ENCODE data around the gene KRTAP9-3. TPM values are rescaled to one million over a fixed set of nuclear protein-coding genes. Genes with fewer than 3 reads are reported as not detected.

Gene KRTAP9-3
- total and polyA plus RNA-seq, 3 donors from 2014 or later, result not detected

DNA sequence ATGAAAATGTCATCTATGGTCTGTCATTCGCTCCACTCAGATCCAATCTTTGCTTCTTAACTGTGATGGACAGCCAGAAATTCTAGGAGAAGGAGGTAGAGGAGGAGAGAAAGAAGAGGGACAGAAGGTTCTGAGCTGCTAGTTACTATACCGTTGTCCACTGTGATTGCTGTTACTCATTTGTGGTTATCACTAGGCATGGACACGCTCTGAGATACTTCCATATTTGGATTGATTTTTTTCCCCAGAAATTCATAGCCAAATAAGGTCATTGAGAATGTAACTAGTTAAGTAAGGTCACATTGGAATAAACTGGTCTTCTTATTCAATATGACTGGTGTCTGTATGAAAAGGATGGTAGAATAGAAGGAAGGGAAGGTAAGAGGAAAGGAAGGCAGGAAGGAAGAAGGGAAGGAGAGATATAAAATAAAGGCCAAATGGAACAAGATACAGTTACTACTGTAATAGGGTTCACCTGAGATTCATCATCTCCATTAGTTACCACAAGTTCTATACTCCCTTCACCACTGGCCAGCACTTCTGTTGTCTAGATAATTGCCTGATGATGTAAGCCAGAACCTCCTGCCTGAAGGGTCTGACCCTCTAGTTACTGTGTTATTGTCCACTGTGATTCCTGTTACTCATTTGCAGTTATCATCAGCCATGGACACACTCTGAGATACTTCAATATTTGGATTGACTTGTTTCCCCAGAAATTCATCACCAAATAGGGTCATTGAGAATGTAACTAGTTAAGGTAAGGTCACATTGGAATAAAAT, 46.1 kb downstream of the KRTAP9-3 start:
- 78 to 92% methylated on average over 3 of the region's 3 CpGs for WGBS, 2 donors
- Histone ChIP-seq H3K27me3 (no peaks in the 10 kb centered on the region), H3K36me3 (ENCODE audit: low read depth, missing control alignments) (no peaks in the 10 kb centered on the region), H3K4me1 (no peaks in the 10 kb centered on the region), H3K4me3 (no peak overlapping the region), H3K27ac (no peak overlapping the region), H3K9me3 (no peaks in the 10 kb centered on the region)
- TF ChIP-seq POLR2A (IDR thresholded peaks at IDR 0.05), result no peak
- TF ChIP-seq, protein P1, sequence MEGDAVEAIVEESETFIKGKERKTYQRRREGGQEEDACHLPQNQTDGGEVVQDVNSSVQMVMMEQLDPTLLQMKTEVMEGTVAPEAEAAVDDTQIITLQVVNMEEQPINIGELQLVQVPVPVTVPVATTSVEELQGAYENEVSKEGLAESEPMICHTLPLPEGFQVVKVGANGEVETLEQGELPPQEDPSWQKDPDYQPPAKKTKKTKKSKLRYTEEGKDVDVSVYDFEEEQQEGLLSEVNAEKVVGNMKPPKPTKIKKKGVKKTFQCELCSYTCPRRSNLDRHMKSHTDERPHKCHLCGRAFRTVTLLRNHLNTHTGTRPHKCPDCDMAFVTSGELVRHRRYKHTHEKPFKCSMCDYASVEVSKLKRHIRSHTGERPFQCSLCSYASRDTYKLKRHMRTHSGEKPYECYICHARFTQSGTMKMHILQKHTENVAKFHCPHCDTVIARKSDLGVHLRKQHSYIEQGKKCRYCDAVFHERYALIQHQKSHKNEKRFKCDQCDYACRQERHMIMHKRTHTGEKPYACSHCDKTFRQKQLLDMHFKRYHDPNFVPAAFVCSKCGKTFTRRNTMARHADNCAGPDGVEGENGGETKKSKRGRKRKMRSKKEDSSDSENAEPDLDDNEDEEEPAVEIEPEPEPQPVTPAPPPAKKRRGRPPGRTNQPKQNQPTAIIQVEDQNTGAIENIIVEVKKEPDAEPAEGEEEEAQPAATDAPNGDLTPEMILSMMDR (IDR thresholded peaks at IDR 0.05), result no peak
- intact Hi-C loops (cut with DNase I; ENCODE audit: low total_unique reads), result no loop called here
- DNase-seq, result no peak

Small RNAs within 50 kb of the gene (small RNA-seq; reads per million reads assigned to genes)
- gene KRTAP4-17P (0 reads per million in 2 donors), gene KRTAP9-10P (0 reads per million in 2 donors)

Other genes with a start within 250 kb of the KRTAP9-3 start
Only the 30 nearest of the 42 such genes appear.
- not detected for gene KRTAP2-1, start 185.1 kb upstream of the KRTAP9-3 start, total RNA-seq
- not detected for gene KRTAP2-1, start 185.1 kb upstream of the KRTAP9-3 start, polyA plus RNA-seq (ENCODE audit: insufficient read depth, low read depth, low replicate concordance)
- gene KRTAP2-2, start 177.2 kb upstream of the KRTAP9-3 start, total RNA-seq, result not detected
- not detected for gene KRTAP2-2, start 177.2 kb upstream of the KRTAP9-3 start, polyA plus RNA-seq (ENCODE audit: insufficient read depth, low read depth, low replicate concordance)
- not detected for gene KRTAP2-3, start 172.3 kb upstream of the KRTAP9-3 start, total RNA-seq
- gene KRTAP2-3, start 172.3 kb upstream of the KRTAP9-3 start, polyA plus RNA-seq (ENCODE audit: insufficient read depth, low read depth, low replicate concordance), result not detected
- not detected for gene KRTAP2-4, start 166.6 kb upstream of the KRTAP9-3 start, total RNA-seq
- not detected for gene KRTAP2-4, start 166.6 kb upstream of the KRTAP9-3 start, polyA plus RNA-seq (ENCODE audit: insufficient read depth, low read depth, low replicate concordance)
- gene KRTAP4-7, start 148.3 kb upstream of the KRTAP9-3 start, total RNA-seq, result not detected
- gene KRTAP4-7, start 148.3 kb upstream of the KRTAP9-3 start, polyA plus RNA-seq (ENCODE audit: insufficient read depth, low read depth, low replicate concordance), result not detected
- gene KRTAP4-8, start 134.3 kb upstream of the KRTAP9-3 start, total RNA-seq, result not detected
- gene KRTAP4-8, start 134.3 kb upstream of the KRTAP9-3 start, polyA plus RNA-seq (ENCODE audit: insufficient read depth, low read depth, low replicate concordance), result not detected
- not detected for gene KRTAP4-16, start 130.2 kb upstream of the KRTAP9-3 start, total RNA-seq
- not detected for gene KRTAP4-16, start 130.2 kb upstream of the KRTAP9-3 start, polyA plus RNA-seq (ENCODE audit: insufficient read depth, low read depth, low replicate concordance)
- gene KRTAP4-9, start 127.1 kb upstream of the KRTAP9-3 start, total RNA-seq, result not detected
- not detected for gene KRTAP4-9, start 127.1 kb upstream of the KRTAP9-3 start, polyA plus RNA-seq (ENCODE audit: insufficient read depth, low read depth, low replicate concordance)
- not detected for gene KRTAP4-11, start 114.1 kb upstream of the KRTAP9-3 start, total RNA-seq
- gene KRTAP4-11, start 114.1 kb upstream of the KRTAP9-3 start, polyA plus RNA-seq (ENCODE audit: insufficient read depth, low read depth, low replicate concordance), result not detected
- not detected for gene KRTAP4-12, start 108.3 kb upstream of the KRTAP9-3 start, total RNA-seq
- gene KRTAP4-12, start 108.3 kb upstream of the KRTAP9-3 start, polyA plus RNA-seq (ENCODE audit: insufficient read depth, low read depth, low replicate concordance), result not detected
- not detected for gene KRTAP4-6, start 91.9 kb upstream of the KRTAP9-3 start, total RNA-seq
- gene KRTAP4-6, start 91.9 kb upstream of the KRTAP9-3 start, polyA plus RNA-seq (ENCODE audit: insufficient read depth, low read depth, low replicate concordance), result not detected
- gene KRTAP4-5, start 82.6 kb upstream of the KRTAP9-3 start, total RNA-seq, result not detected
- gene KRTAP4-5, start 82.6 kb upstream of the KRTAP9-3 start, polyA plus RNA-seq (ENCODE audit: insufficient read depth, low read depth, low replicate concordance), result not detected
- not detected for gene KRTAP4-4, start 71.7 kb upstream of the KRTAP9-3 start, total RNA-seq
- not detected for gene KRTAP4-4, start 71.7 kb upstream of the KRTAP9-3 start, polyA plus RNA-seq (ENCODE audit: insufficient read depth, low read depth, low replicate concordance)
- not detected for gene KRTAP4-3, start 64.2 kb upstream of the KRTAP9-3 start, total RNA-seq
- not detected for gene KRTAP4-3, start 64.2 kb upstream of the KRTAP9-3 start, polyA plus RNA-seq (ENCODE audit: insufficient read depth, low read depth, low replicate concordance)
- not detected for gene KRTAP4-2, start 54.2 kb upstream of the KRTAP9-3 start, total RNA-seq
- gene KRTAP4-2, start 54.2 kb upstream of the KRTAP9-3 start, polyA plus RNA-seq (ENCODE audit: insufficient read depth, low read depth, low replicate concordance), result not detected
- not detected for gene KRTAP4-1, start 47.5 kb upstream of the KRTAP9-3 start, total RNA-seq
- not detected for gene KRTAP4-1, start 47.5 kb upstream of the KRTAP9-3 start, polyA plus RNA-seq (ENCODE audit: insufficient read depth, low read depth, low replicate concordance)
- not detected for gene KRTAP9-1, start 42.6 kb upstream of the KRTAP9-3 start, total RNA-seq
- not detected for gene KRTAP9-1, start 42.6 kb upstream of the KRTAP9-3 start, polyA plus RNA-seq (ENCODE audit: insufficient read depth, low read depth, low replicate concordance)
- not detected for gene KRTAP9-2, start 5.8 kb upstream of the KRTAP9-3 start, total RNA-seq
- gene KRTAP9-2, start 5.8 kb upstream of the KRTAP9-3 start, polyA plus RNA-seq (ENCODE audit: insufficient read depth, low read depth, low replicate concordance), result not detected
- gene KRTAP9-8, start 5.5 kb downstream of the KRTAP9-3 start, total RNA-seq, result not detected
- not detected for gene KRTAP9-8, start 5.5 kb downstream of the KRTAP9-3 start, polyA plus RNA-seq (ENCODE audit: insufficient read depth, low read depth, low replicate concordance)
- not detected for gene KRTAP9-4, start 17.2 kb downstream of the KRTAP9-3 start, total RNA-seq
- not detected for gene KRTAP9-4, start 17.2 kb downstream of the KRTAP9-3 start, polyA plus RNA-seq (ENCODE audit: insufficient read depth, low read depth, low replicate concordance)
- not detected for gene KRTAP9-9, start 22.9 kb downstream of the KRTAP9-3 start, total RNA-seq
- not detected for gene KRTAP9-9, start 22.9 kb downstream of the KRTAP9-3 start, polyA plus RNA-seq (ENCODE audit: insufficient read depth, low read depth, low replicate concordance)
- gene KRTAP9-6, start 32.9 kb downstream of the KRTAP9-3 start, total RNA-seq, result not detected
- gene KRTAP9-6, start 32.9 kb downstream of the KRTAP9-3 start, polyA plus RNA-seq (ENCODE audit: insufficient read depth, low read depth, low replicate concordance), result not detected
- gene KRTAP9-7, start 43.2 kb downstream of the KRTAP9-3 start, total RNA-seq, result under 1 TPM in 1 of 2 donors, not detected in 1; 0.47 TPM
- not detected for gene KRTAP9-7, start 43.2 kb downstream of the KRTAP9-3 start, polyA plus RNA-seq (ENCODE audit: insufficient read depth, low read depth, low replicate concordance)
- not detected for gene KRTAP29-1, start 70.4 kb downstream of the KRTAP9-3 start, total RNA-seq
- not detected for gene KRTAP29-1, start 70.4 kb downstream of the KRTAP9-3 start, polyA plus RNA-seq (ENCODE audit: insufficient read depth, low read depth, low replicate concordance)
- gene KRTAP16-1, start 76.9 kb downstream of the KRTAP9-3 start, total RNA-seq, result not detected
- not detected for gene KRTAP16-1, start 76.9 kb downstream of the KRTAP9-3 start, polyA plus RNA-seq (ENCODE audit: insufficient read depth, low read depth, low replicate concordance)
- gene KRTAP17-1, start 83.3 kb downstream of the KRTAP9-3 start, total RNA-seq, result not detected
- not detected for gene KRTAP17-1, start 83.3 kb downstream of the KRTAP9-3 start, polyA plus RNA-seq (ENCODE audit: insufficient read depth, low read depth, low replicate concordance)
- 1 to 10 TPM in 1 of 2 donors, under 1 TPM in 1; 0.50 to 3.1 TPM for gene KRT33A, start 118.4 kb downstream of the KRTAP9-3 start, total RNA-seq
- gene KRT33A, start 118.4 kb downstream of the KRTAP9-3 start, polyA plus RNA-seq (ENCODE audit: insufficient read depth, low read depth, low replicate concordance), result 2.3 TPM
- under 1 TPM in 1 of 2 donors, not detected in 1; 0.25 TPM for gene KRT33B, start 137.4 kb downstream of the KRTAP9-3 start, total RNA-seq
- not detected for gene KRT33B, start 137.4 kb downstream of the KRTAP9-3 start, polyA plus RNA-seq (ENCODE audit: insufficient read depth, low read depth, low replicate concordance)
- gene KRT34, start 149.9 kb downstream of the KRTAP9-3 start, total RNA-seq, result under 1 TPM; 0.50 to 0.55 TPM
- gene KRT34, start 149.9 kb downstream of the KRTAP9-3 start, polyA plus RNA-seq (ENCODE audit: insufficient read depth, low read depth, low replicate concordance), result 1.2 TPM
- gene KRT31, start 165.2 kb downstream of the KRTAP9-3 start, total RNA-seq, result under 1 TPM in 1 of 2 donors, not detected in 1; 0.74 TPM
- gene KRT31, start 165.2 kb downstream of the KRTAP9-3 start, polyA plus RNA-seq (ENCODE audit: insufficient read depth, low read depth, low replicate concordance), result 0.53 TPM